Right lobe of liver (tissue), 4 donors: Measurements from ENCODE around the gene MAP4.

Experiments
- POLR2A ChIP-seq: fragments of 450-650 bp; IDR thresholded peaks from one replicate; pipeline ENCODE4 v1.6.1; 2017; ENCODE audit warnings: antibody characterized with exemption, mild to moderate bottlenecking
- TF ChIP-seq, protein P1 (sequence below), 4 donors: fragments of 200-600 bp in 3 of 4; fragments of 450-650 bp in 1 of 4; IDR thresholded peaks; one replicate each; pipeline versions ENCODE4 v1.5.1 to v1.8.0; 2016 to 2022; ENCODE audit warnings: antibody characterized with exemption in 4 of 4, mild to moderate bottlenecking in 2 of 4
- donor health status: DM: no; HTN: no; CAD: no.
- donor health status: DM: no; HTN: no; CAD: no.
- donor health status: DM: no; HTN: yes; CAD: no.

DNA sequence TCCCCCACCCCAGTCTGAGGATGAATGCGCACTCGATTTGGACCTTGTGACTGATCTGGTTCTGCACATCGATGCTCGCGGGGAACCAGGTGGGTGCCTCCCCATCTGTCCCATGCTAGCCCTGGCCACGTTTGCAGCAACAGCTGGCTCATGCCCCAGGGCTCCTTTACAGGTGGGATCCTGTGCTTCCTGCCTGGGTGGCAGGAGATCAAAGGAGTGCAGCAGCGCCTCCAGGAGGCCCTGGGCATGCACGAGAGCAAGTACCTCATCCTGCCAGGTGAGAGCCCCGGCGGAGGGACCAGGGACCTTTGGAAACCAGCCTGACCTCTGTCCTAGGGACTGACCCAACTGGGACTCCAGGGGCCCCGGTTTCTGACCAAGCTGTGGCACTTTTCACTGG is 169.0 kb downstream of the MAP4 start:
- no peak for TF ChIP-seq POLR2A
- TF ChIP-seq, protein P1, sequence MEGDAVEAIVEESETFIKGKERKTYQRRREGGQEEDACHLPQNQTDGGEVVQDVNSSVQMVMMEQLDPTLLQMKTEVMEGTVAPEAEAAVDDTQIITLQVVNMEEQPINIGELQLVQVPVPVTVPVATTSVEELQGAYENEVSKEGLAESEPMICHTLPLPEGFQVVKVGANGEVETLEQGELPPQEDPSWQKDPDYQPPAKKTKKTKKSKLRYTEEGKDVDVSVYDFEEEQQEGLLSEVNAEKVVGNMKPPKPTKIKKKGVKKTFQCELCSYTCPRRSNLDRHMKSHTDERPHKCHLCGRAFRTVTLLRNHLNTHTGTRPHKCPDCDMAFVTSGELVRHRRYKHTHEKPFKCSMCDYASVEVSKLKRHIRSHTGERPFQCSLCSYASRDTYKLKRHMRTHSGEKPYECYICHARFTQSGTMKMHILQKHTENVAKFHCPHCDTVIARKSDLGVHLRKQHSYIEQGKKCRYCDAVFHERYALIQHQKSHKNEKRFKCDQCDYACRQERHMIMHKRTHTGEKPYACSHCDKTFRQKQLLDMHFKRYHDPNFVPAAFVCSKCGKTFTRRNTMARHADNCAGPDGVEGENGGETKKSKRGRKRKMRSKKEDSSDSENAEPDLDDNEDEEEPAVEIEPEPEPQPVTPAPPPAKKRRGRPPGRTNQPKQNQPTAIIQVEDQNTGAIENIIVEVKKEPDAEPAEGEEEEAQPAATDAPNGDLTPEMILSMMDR (IDR thresholded peaks at IDR 0.05) = no peak
